GM12891 (cell line): ENCODE measurements around the gene SAYSD1.

ENCODE experiments used
- POLR2A ChIP-seq: IDR thresholded peaks from 2 replicates; pipeline ENCODE4 v1.6.1; 2011; ENCODE audit warnings: low read depth, low read length, control low read depth
- POLR2AphosphoS5 ChIP-seq: IDR thresholded peaks from 2 replicates; pipeline ENCODE4 v1.6.1; 2011; ENCODE audit warnings: low read depth, low read length, control low read depth
- POU2F2 ChIP-seq: IDR thresholded peaks from 2 replicates; pipeline ENCODE4 v1.6.1; 2011; ENCODE audit warnings: low read depth, mild to moderate bottlenecking, control low read depth, low read length, moderate library complexity
- TAF1 ChIP-seq: IDR thresholded peaks from 2 replicates; pipeline ENCODE4 v1.6.1; 2011; ENCODE audit warnings: low read depth, low read length, control low read depth

DNA sequence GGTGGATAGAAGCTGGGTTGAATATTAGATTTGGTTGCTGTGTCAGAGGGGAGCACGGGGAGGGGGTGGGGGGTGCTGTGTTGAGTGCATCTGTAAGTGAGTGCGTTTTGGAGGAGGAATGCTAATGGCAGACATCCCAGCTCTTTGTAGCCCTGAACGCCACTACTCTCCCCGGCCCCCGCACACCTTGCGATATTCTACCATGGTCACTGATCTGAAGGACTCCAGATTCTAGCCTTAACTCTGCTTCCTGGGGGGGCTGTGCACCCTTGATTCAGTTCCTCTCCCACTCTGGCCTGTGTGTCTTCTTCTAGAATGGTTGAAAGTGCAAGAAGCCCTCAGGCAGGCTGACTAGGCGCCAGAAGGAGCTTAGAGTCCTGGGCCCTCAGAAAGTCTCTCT is 59.3 kb downstream of the SAYSD1 start:
- TF ChIP-seq POLR2A (no peak), POLR2AphosphoS5 (no peak), TAF1 (no peak), POU2F2 (no peak)
